NCI-H1105 treated with DMSO at 0.1 percent for 48 hours (cell line): ENCODE results near the gene FAM110D.
A peak's percentile ranks its signal among the peaks of the same experiment; 100 is the strongest.

ENCODE experiments used
- DNase-seq: peaks from one replicate; lab custom pipeline; 2025; lab: John Stamatoyannopoulos, UW

FAM110D gene

GRCh38 chr1:26163684-26164035, 4.8 kb downstream of the FAM110D start:
- DNase-seq, result no peak

GRCh38 chr1:26164036-26164860, 5.4 kb downstream of the FAM110D start:
- no peak for DNase-seq

GRCh38 chr1:26164861-26165842, 6.3 kb downstream of the FAM110D start:
- DNase-seq, result no peak

GRCh38 chr1:26166719-26167281, 7.9 kb downstream of the FAM110D start:
- no peak for DNase-seq

- peak; percentile 30 for DNase-seq
Observed at GRCh38 chr1:26168410-26169197, 9.7 kb downstream of the FAM110D start, which contains the start of gene C1orf232. Gene C1orf232 (minus strand): TSS chr1:26168963. CDS start chr1:26168499, 464 bp downstream.

GRCh38 chr1:26169198-26169554, 10.3 kb downstream of the FAM110D start:
- DNase-seq, result no peak

- DNase-seq, result peak; percentile 85
Observed at GRCh38 chr1:26169669-26170471, 11.0 kb downstream of the FAM110D start, which contains the start of gene ZNF593. Gene ZNF593 (plus strand): TSS chr1:26169908. CDS start chr1:26169984, 76 bp downstream.

- no peak for DNase-seq
Observed at GRCh38 chr1:26170472-26170821, 11.6 kb downstream of the FAM110D start.

- DNase-seq, result no peak
Observed at GRCh38 chr1:26171084-26172072, 12.5 kb downstream of the FAM110D start, which contains the start of gene ZNF593OS. Gene ZNF593OS (minus strand): TSS chr1:26171832. CDS start chr1:26171661, 171 bp downstream.

- DNase-seq, result no peak
Observed at GRCh38 chr1:26175346-26175745, 16.5 kb downstream of the FAM110D start.

- DNase-seq, result no peak
Observed at GRCh38 chr1:26177182-26177684, 18.4 kb downstream of the FAM110D start, which contains the start of gene CNKSR1. Gene CNKSR1 (plus strand): TSS chr1:26177491. CDS start chr1:26177548, 57 bp downstream.

- DNase-seq, result no peak
Observed at GRCh38 chr1:26180010-26180506, 21.2 kb downstream of the FAM110D start.

- no peak for DNase-seq
Observed at GRCh38 chr1:26181586-26182382, 22.9 kb downstream of the FAM110D start.

GRCh38 chr1:26182383-26182696, 23.5 kb downstream of the FAM110D start:
- no peak for DNase-seq

- no peak for DNase-seq
Observed at GRCh38 chr1:26184086-26184485, 25.2 kb downstream of the FAM110D start.

GRCh38 chr1:26184883-26185282, 26.0 kb downstream of the FAM110D start:
- no peak for DNase-seq

GRCh38 chr1:26187882-26188281, 29.0 kb downstream of the FAM110D start:
- DNase-seq, result no peak

- DNase-seq, result no peak
Observed at GRCh38 chr1:26188477-26188876, 29.6 kb downstream of the FAM110D start.
